Type B pancreatic cell (in vitro differentiated cells): ENCODE data around the gene SLC25A43. TPM values are rescaled to one million over a fixed set of nuclear protein-coding genes. Genes with fewer than 3 reads are reported as not detected.
A peak's percentile ranks its signal among the peaks of the same experiment; 100 is the strongest.
"Not testable (repeated sequence)": the region's sequence is repeated elsewhere in the genome, so short reads cannot be mapped to it uniquely, and the experiment has no call there.

Experiments used
- DNase-seq: peaks from one replicate; pipeline ENCODE4 v3.0.0; 2021; ENCODE audit warnings: mixed read lengths; ENCODE audit not compliant: unreplicated experiment; ENCODE audit errors: extremely low spot score
- H3K27ac Mint-ChIP-seq: 2 replicates; pipeline ENCODE4 v1.8.0; 2021; ENCODE audit warnings: mild to moderate bottlenecking, mixed read lengths
- H3K27me3 Mint-ChIP-seq: 2 replicates; pipeline ENCODE4 v1.8.0; 2021; ENCODE audit warnings: mixed read lengths
- H3K36me3 Mint-ChIP-seq: 2 replicates; pipeline ENCODE4 v1.8.0; 2021; ENCODE audit warnings: mixed read lengths
- H3K4me1 Mint-ChIP-seq: one replicate; pipeline ENCODE4 v1.8.0; 2021; ENCODE audit warnings: mixed read lengths; ENCODE audit not compliant: unreplicated experiment
- H3K4me3 Mint-ChIP-seq: 2 replicates; pipeline ENCODE4 v1.8.0; 2021; ENCODE audit warnings: mild to moderate bottlenecking, mixed read lengths
- H3K9me3 Mint-ChIP-seq: 2 replicates; pipeline ENCODE4 v1.8.0; 2021; ENCODE audit warnings: mixed read lengths
- total RNA-seq: library from RNA; stranded (reverse); gene quantifications from 2 replicates; pipeline ENCODE4 v1.2.1, GENCODE V29; 2021; ENCODE audit warnings: low replicate concordance
- TF ChIP-seq, protein P1 (sequence below): fragments of 200-600 bp; sonication (generic); conservative IDR thresholded peaks from 2 replicates; pipeline ENCODE4 v1.5.0; 2021; ENCODE audit warnings: antibody characterized with exemption, mild to moderate bottlenecking

Gene SLC25A43
- total RNA-seq, 1 donor from 2014 or later = 7.4 TPM

DNA sequence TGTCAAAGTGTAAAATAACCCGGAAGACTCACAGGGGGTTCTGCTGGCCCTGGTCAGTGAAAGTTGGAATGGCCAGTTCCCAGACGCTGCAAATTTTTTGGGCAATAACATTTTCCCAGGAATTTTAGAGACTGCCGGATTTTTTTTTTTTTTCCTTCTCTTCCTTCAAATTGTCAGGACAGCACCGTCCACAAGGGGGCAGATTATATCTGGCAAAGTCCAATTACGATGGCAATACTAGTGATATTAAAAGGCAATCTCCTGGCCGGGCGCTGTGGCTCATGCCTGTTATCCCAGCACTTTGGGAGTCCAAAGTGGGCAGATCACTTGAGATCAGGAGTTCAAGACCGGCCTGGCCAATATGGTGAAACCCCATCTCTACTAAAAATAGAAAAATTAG, 89.6 kb downstream of the SLC25A43 start:
- DNase-seq = no peak

GRCh38 chrX:119489212-119490074, 90.3 kb downstream of the SLC25A43 start:
- Mint-ChIP-seq H3K4me1 (peaks cover 3% of the 10 kb centered on the region), H3K4me3 (no peak overlapping the region), H3K36me3 (no peaks in the 10 kb centered on the region), H3K27ac (no peak overlapping the region), H3K9me3 (peaks cover 6% of the 10 kb centered on the region), H3K27me3 (peaks cover 3% of the 10 kb centered on the region)
- DNase-seq = no peak
- TF ChIP-seq, protein P1, sequence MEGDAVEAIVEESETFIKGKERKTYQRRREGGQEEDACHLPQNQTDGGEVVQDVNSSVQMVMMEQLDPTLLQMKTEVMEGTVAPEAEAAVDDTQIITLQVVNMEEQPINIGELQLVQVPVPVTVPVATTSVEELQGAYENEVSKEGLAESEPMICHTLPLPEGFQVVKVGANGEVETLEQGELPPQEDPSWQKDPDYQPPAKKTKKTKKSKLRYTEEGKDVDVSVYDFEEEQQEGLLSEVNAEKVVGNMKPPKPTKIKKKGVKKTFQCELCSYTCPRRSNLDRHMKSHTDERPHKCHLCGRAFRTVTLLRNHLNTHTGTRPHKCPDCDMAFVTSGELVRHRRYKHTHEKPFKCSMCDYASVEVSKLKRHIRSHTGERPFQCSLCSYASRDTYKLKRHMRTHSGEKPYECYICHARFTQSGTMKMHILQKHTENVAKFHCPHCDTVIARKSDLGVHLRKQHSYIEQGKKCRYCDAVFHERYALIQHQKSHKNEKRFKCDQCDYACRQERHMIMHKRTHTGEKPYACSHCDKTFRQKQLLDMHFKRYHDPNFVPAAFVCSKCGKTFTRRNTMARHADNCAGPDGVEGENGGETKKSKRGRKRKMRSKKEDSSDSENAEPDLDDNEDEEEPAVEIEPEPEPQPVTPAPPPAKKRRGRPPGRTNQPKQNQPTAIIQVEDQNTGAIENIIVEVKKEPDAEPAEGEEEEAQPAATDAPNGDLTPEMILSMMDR = no peak

More for the DNA sequence above, 89.6 kb downstream of the SLC25A43 start:
- Mint-ChIP-seq H3K27ac (no peak overlapping the region), H3K4me3 (no peak overlapping the region), H3K9me3 (peaks cover 8% of the 10 kb centered on the region), H3K4me1 (no peaks in the 10 kb centered on the region), H3K27me3 (peaks cover 3% of the 10 kb centered on the region), H3K36me3 (no peaks in the 10 kb centered on the region)
- TF ChIP-seq, protein P1 = peak; percentile 73

- Mint-ChIP-seq H3K36me3 (no peaks in the 10 kb centered on the region), H3K9me3 (no peaks in the 10 kb centered on the region), H3K27me3 (no peaks in the 10 kb centered on the region), H3K4me3 (no peak overlapping the region), H3K27ac (no peak overlapping the region), H3K4me1 (peaks cover 5% of the 10 kb centered on the region)
- TF ChIP-seq, protein P1 = no peak
- no peak for DNase-seq
Observed at GRCh38 chrX:119492463-119492862, 93.3 kb downstream of the SLC25A43 start.

DNA sequence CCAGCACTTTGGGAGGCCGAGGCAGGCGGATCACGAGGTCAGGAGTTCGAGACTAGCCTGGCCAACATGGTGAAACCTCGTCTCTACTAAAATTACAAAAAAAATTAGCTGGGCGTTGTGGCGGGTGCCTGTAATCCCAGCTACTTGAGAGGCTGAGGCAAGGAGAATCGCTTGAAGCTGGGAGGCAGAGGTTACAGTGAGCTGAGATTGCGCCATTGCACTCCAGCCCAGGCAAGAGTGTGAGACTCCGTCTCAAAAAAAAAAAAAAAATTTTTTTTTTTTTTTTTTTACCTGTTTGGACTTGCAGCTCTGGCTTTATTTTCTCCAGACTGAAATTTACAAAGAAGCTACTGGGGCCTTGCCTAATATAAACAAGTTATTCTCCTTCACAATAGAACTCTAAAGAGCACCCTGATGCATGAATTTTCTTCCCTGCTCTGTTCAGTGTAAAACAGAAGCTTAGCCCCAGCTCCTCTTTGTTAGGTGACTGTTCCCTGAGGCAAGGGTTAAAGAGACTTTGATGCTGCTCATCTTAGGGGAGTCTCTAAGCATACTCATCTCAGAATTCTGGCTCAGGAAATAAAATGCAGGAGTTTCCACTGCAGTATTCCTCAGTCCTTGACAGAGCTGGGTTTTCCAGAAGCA, 94.8 kb downstream of the SLC25A43 start:
- H3K27ac Mint-ChIP-seq = peak overlapping the region; percentile 85
- H3K4me3 Mint-ChIP-seq, H3K27me3 Mint-ChIP-seq, H3K9me3 Mint-ChIP-seq, DNase-seq, H3K36me3 Mint-ChIP-seq, H3K4me1 Mint-ChIP-seq: not testable (repeated sequence)

DNA sequence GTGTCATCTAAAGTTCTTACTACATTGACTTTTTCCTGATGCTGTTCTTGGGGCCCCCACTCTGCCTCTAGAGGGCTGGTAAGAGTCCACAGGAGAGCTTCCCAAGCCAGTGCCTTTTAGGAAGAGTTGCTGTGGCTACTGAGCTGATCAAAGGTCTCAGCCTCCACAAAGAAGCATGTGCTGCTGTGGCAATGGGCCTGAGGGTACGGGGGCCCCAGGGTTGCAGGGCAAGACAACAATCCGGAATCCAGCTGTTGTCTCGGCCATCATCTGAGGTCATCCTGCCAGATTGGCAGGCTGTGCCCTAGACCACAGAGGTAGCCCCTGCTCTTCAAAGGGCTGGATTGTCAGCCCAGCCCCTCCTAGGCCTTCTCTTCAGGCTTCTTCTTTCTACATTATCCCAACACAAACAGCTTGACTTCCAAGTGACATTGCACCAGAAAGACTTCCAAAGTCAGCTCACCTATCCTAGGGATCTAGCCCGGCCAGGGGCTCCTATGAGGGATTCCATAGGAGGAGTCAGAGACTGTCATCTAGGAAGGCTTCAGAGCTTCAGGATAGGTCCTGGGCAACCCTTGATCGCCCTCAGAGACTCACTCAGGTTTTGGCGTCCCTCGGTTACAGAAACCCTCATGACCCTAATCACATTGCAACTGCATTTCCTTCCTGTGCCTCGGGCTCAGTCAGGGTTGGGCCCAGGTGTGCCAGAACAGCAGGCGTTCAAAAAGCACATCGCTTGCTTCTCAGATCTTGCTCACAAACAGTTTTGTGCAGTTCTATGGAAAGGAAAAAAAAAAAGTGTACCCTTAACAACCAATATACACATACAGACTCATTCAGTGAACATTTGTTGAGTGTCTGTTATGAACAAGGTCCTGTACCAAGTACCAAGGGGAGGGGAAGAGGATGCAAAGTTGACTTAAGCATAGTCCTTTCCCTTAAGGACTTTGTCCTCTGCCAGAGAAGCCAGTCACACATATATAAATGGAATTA, 96.9 kb downstream of the SLC25A43 start:
- peaks cover 5% of the 10 kb centered on the region for H3K4me1 Mint-ChIP-seq
- peak overlapping the region; percentile 75 for H3K27ac Mint-ChIP-seq
- no peak overlapping the region for H3K4me3 Mint-ChIP-seq
- H3K27me3 Mint-ChIP-seq = no peaks in the 10 kb centered on the region
- H3K9me3 Mint-ChIP-seq = no peaks in the 10 kb centered on the region
- no peak for DNase-seq
- H3K36me3 Mint-ChIP-seq = no peaks in the 10 kb centered on the region
- TF ChIP-seq, protein P1 = no peak
